ENCODE measurements around the gene LRBA. TPM values are rescaled to one million over a fixed set of nuclear protein-coding genes. Genes with fewer than 3 reads are reported as not detected.

LRBA gene
- total RNA-seq, 1 donor from 2014 or later = 103 TPM

DNA sequence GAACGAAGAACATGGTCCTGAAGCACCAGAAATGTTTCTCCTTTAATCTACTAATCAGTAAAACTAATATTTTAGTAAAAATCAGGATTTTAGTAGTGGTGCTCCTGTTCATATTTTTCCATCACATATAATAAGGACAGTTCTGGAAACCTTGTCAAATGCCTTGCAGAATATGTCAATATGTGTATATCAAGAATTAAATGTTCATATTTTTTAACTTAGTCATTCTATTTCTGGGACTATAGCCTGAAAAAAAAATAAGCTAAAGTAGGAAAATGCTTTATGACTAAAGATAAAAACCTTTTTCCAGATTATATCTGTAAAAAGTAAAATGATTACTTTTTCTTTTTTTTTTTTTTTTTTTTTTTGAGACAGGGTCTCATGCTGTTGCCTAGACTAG is 368.1 kb downstream of the LRBA start:
- no peak for DNase-seq (ENCODE audit: low read depth)
- no peak for FAIRE-seq
- TF ChIP-seq, protein P1, sequence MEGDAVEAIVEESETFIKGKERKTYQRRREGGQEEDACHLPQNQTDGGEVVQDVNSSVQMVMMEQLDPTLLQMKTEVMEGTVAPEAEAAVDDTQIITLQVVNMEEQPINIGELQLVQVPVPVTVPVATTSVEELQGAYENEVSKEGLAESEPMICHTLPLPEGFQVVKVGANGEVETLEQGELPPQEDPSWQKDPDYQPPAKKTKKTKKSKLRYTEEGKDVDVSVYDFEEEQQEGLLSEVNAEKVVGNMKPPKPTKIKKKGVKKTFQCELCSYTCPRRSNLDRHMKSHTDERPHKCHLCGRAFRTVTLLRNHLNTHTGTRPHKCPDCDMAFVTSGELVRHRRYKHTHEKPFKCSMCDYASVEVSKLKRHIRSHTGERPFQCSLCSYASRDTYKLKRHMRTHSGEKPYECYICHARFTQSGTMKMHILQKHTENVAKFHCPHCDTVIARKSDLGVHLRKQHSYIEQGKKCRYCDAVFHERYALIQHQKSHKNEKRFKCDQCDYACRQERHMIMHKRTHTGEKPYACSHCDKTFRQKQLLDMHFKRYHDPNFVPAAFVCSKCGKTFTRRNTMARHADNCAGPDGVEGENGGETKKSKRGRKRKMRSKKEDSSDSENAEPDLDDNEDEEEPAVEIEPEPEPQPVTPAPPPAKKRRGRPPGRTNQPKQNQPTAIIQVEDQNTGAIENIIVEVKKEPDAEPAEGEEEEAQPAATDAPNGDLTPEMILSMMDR (IDR thresholded peaks at IDR 0.05; ENCODE audit: insufficient read depth, low read length, severe bottlenecking) = no peak

DNA sequence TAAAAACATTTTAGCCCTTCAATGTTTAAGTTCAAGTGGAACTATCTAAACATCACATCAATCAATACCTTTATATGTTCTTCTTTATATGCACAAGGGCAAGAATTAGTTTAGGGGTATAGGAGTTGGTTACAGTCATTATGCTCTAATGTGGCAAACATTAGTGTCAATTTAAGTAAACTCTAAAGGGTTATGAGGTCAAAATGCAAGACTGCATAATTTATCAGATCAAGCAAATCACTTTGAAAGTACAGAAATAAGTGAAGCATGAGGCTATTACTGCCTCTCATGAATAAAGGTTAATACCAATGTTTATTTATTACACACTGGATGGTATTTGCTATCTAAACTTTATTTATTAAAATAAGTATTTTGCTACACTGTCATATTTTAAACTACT is 373.5 kb downstream of the LRBA start:
- no peak for DNase-seq (ENCODE audit: low read depth)
- FAIRE-seq = no peak
- Histone ChIP-seq H3K4me3 (ENCODE audit: low read depth, low read length) (no peak overlapping the region), H3K27me3 (ENCODE audit: control insufficient read depth, insufficient read depth, low read length) (no peaks in the 10 kb centered on the region), H3K36me3 (ENCODE audit: control insufficient read depth, insufficient read depth, low read length) (no peaks in the 10 kb centered on the region)
- TF ChIP-seq, protein P1 (IDR thresholded peaks at IDR 0.05; ENCODE audit: insufficient read depth, low read length, severe bottlenecking) = no peak

More for the DNA sequence above, 368.1 kb downstream of the LRBA start:
- Histone ChIP-seq H3K27me3 (ENCODE audit: control insufficient read depth, insufficient read depth, low read length) (no peaks in the 10 kb centered on the region), H3K36me3 (ENCODE audit: control insufficient read depth, insufficient read depth, low read length) (no peaks in the 10 kb centered on the region), H3K4me3 (ENCODE audit: low read depth, low read length) (no peak overlapping the region)

DNA sequence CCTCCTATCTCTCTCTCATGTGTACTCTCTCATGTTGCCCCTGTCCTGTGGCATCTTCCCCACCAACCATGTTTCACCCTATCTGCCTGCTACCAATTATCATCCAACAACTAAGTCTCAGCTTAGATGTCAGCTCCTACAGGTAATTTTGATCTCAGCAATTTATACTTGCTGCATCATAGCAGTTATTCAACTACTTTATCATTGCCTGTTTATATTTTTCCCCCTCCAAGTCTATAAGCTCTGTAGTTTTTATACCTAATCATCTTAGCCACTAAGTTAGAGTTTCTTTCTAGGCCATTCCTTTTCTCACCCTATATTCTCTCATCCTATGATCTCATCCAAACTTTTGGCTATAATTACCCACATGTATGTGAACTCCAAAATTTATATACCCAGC is 382.4 kb downstream of the LRBA start:
- Histone ChIP-seq H3K4me3 (ENCODE audit: low read depth, low read length) (no peak overlapping the region), H3K27me3 (ENCODE audit: control insufficient read depth, insufficient read depth, low read length) (no peaks in the 10 kb centered on the region), H3K36me3 (ENCODE audit: control insufficient read depth, insufficient read depth, low read length) (no peaks in the 10 kb centered on the region)
- DNase-seq (ENCODE audit: low read depth) = no peak
- TF ChIP-seq, protein P1 (IDR thresholded peaks at IDR 0.05; ENCODE audit: insufficient read depth, low read length, severe bottlenecking) = no peak
- no peak for FAIRE-seq

DNA sequence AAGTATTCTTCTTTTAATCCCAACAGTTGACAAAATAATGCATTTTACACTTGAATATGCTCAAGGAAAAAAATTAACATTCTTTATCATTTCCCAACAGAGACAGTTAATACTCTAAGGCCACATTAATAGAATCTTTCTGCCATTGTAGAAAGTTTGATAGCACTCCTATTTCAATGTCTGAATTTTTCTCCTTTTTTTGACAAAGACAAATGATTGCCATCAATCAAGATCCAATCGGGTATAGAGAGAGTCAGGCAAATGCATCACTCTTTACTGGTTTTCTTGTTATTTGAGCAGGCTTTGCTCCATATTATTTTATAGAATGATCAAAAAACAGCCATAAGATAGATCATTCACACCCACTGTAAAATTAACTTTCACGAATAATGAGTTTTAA is 387.0 kb downstream of the LRBA start:
- FAIRE-seq = no peak
- no peaks in the 10 kb centered on the region for H3K36me3 ChIP-seq (ENCODE audit: control insufficient read depth, insufficient read depth, low read length)
- H3K4me3 ChIP-seq (ENCODE audit: low read depth, low read length) = no peak overlapping the region
- TF ChIP-seq, protein P1 (IDR thresholded peaks at IDR 0.05; ENCODE audit: insufficient read depth, low read length, severe bottlenecking) = no peak
- H3K27me3 ChIP-seq (ENCODE audit: control insufficient read depth, insufficient read depth, low read length) = no peaks in the 10 kb centered on the region
- DNase-seq (ENCODE audit: low read depth) = no peak

DNA sequence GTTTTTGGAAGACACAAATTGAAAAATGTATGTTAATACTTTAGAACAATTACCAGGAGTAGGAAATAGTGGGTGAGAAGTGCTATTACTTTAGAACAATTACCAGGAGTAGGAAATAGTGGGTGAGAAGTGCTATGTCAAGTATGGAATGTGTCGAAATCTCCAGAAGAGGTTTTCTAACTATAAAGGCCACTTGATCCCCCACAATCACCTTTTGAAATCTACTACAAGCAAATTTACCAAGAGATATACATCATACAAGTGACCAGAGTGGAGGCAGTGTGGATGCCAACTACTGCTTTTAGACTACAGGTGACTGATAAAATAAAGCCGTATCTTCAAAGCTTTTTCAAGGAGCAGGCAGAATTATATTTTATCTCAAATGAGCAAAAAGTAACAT is 390.1 kb downstream of the LRBA start:
- Histone ChIP-seq H3K36me3 (ENCODE audit: control insufficient read depth, insufficient read depth, low read length) (no peaks in the 10 kb centered on the region), H3K4me3 (ENCODE audit: low read depth, low read length) (no peak overlapping the region), H3K27me3 (ENCODE audit: control insufficient read depth, insufficient read depth, low read length) (no peaks in the 10 kb centered on the region)
- DNase-seq (ENCODE audit: low read depth) (no peak), FAIRE-seq (no peak)
- TF ChIP-seq, protein P1 (IDR thresholded peaks at IDR 0.05; ENCODE audit: insufficient read depth, low read length, severe bottlenecking) = no peak

DNA sequence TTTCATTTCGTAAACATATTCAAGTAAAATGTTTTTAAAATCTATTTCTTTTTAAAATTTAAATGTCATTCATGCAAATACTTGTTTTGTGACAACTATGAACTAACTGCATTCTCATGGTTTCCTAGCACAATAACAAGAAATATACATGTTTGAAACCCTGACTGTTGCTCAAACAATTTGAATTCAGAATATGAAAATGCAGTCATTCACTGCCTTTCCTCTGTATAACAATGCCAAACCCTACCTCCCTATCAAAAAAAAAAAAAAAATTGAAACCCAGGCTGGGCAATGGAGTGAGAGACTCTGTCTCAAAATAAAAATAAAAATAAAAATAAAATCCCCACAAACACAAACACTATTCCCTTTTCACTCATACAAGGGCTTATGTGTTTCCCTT is 391.0 kb downstream of the LRBA start:
- TF ChIP-seq, protein P1 (IDR thresholded peaks at IDR 0.05; ENCODE audit: insufficient read depth, low read length, severe bottlenecking) = no peak
- H3K4me3 ChIP-seq (ENCODE audit: low read depth, low read length) = no peak overlapping the region
- FAIRE-seq = no peak

More for the DNA sequence above, 391.0 kb downstream of the LRBA start:
- DNase-seq (ENCODE audit: low read depth) = no peak
- no peaks in the 10 kb centered on the region for H3K36me3 ChIP-seq (ENCODE audit: control insufficient read depth, insufficient read depth, low read length)
- no peaks in the 10 kb centered on the region for H3K27me3 ChIP-seq (ENCODE audit: control insufficient read depth, insufficient read depth, low read length)

Data from bronchial epithelial cell (primary cell).